Activated T-cell treated with anti-CD3 and anti-CD28 coated beads for 1 hour (primary cell): Measurements from ENCODE around the gene ACAP3.
A peak's percentile ranks its signal among the peaks of the same experiment; 100 is the strongest.
"Not testable (repeated sequence)": the region's sequence is repeated elsewhere in the genome, so short reads cannot be mapped to it uniquely, and the experiment has no call there.

Experiments used
- DNase-seq: peaks from one replicate; pipeline ENCODE4 v3.0.0-alpha.2; 2020; ENCODE audit warnings: low read depth

The ACAP3 gene

DNA sequence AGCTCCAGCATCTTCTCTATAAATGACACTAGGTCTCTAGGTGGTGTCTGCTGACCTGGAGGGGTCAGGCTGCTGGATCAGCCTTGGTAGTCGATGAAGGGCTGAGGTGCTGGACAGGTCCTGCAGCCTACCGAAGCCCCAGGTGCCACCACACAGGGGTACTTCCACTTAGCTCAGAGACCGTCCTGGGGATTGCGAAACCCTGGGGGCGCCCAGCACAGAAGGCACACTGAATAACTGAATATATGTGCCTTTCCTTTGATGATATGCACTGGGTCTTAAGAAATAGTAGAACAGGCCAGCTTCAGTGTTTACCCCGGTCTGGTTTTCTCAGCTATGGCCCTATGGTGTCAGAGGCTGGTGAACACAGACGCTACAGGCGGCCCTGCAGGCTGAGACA, 45.0 kb downstream of the ACAP3 start:
- DNase-seq, result no peak

DNA sequence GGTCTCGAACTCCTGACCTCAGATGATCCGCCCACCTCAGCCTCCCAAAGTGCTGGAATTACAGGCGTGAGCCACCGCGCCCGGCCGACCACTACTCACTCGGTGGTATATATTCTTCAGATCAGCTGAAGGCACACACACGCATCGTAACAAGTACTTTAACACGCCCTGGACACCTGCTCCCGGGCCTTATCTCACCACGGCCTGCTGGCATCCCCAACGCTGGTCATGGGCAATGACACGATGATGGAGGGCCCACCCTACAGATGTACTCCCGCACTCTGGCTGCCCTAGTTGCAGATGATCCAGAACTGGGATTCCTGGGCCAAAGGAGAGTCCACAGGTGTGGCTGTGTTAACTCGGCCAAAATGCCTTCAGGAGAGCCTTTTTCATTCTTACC, 45.7 kb downstream of the ACAP3 start:
- no peak for DNase-seq

DNA sequence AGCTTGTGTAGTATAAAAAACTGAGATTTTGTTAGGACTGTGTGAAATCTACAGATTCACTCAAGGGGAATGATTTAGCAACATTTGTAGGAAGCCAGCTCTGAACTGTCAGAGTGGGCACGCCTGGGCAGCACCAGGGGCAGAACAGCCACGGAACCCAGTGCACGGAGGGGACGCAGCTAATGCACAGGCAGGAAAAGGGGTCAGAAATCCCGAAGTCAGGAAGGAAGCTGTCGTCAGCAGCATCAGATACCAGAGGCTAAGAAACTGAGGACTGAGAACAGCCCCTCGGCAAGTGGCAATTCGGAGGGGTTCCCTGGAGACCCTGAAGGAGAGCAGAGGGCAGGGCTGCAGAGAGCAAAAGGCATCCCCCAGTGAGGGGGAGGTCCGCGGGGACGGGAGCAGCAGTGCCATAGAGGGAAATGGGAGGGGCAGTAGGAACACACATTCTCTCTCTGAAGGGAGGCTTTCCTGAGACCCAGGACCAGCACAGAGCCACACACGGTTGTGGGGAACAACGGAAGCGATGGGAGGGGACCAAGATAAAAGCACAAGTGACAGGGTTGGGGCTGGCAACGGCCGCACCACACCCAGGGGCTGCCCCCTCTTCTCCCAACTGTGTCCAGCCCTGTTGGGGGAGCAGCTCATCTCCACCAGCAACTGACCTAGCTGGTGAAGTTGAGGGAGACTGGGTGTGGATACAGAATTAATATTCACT, 46.7 kb downstream of the ACAP3 start:
- no peak for DNase-seq

DNA sequence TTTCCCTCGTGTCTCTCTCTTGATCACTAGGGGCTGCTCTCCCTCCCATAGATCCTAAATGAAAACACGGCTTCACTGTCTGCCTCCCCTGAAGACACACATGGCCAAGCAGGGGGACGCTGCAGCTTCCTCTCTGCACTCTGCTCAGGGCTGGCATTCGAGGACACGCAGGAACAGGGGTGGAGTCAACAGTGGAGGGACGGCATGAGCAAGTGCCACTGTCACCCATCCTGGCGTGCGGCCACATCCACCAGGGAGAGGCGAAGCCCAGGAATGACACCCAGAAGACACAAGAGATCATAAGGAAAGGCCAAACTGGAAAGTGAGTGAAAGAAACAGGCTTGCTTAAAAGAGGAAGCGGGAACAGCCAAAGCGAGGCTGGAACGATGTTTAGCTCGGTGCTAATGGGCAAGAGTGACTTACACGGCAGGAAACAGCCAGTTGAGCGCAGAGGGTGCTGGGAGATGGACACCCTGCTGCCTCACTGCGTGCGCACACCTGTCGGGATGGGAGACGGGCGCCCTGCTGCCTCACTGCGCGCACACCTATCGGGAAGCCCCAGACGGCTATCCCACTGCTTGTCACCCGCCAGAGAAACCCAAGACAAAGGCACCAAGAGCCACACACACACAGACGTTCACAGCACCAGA, 47.7 kb downstream of the ACAP3 start:
- no peak for DNase-seq

DNA sequence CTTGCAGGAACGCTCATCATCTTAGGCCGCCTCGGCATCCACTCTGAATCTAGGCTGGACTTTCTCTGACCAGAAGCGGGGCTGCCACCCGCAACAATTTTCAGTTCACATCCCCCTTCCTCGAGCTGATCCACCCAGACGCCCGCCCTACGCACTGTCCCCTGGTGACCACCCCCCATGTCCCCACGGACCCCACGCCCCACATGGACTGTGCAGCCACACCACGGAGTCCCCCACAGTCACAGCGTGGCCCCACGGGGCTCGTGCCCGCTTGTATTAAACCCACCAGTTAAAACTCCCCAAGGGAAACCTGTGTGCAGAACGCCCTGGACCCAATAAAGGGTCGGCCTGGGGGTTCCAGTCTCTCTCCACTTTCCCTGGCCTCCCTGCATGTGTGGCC, 48.2 kb downstream of the ACAP3 start:
- DNase-seq, result no peak

DNA sequence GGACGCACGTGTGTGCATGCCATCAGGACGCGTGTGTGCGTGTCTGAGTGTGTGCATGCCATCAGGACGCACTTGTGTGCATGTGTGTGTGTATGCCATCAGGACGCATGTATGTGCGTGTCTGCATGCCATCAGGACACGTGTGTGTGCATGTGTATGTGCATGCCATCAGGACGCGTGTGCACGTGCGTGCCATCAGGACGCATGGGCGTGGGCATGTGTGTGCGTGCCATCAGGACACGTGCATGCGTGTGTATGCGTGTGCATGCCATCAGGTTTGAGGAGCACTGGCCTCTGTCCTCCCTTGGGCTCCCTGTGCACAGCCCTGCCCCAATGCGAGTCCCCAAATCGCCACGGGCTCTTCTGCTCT, 48.6 kb downstream of the ACAP3 start:
- DNase-seq, result no peak

DNA sequence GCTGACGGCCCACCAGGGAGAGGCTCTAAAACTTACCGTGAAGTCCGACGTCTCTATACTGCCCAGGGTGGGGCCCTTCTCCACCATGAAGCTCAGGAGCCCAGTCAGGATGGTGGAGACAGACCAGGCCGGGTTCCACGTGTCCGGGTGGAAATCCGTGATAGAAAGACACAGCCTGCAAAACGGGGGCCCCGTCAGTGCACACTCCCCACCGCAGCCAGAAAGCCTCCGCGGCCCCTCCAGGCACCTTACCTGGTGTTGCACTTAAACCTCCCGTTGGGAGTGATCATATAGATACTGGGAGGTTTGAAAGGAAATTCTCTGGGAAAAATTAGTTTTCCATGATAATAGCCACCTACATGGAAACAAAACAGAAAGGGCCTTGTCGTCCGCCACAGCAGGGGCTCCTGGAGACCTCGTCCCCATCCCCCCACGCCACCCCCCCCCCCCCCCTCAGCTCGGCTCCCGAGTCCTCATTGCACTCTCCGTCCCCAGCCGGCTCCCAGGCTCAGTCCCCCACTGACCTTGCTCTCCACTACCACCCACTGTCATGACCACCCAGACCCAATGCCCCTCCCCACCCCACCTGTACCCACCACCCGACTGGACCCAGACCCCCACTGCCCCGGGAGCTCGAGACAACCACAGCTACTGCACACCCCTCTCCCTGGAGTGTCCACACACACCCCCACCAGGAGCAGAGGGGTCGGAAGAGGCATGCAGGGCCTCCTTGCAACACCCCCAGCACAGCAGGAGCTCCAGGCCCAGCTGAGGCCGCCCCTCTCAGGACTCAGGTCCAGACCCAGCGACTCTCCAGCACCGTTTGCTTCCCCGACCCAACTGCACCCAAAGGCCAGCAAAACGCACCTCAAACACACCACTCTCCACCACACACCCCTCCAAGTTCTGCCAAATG, 50.5 kb downstream of the ACAP3 start:
- no peak for DNase-seq

DNA sequence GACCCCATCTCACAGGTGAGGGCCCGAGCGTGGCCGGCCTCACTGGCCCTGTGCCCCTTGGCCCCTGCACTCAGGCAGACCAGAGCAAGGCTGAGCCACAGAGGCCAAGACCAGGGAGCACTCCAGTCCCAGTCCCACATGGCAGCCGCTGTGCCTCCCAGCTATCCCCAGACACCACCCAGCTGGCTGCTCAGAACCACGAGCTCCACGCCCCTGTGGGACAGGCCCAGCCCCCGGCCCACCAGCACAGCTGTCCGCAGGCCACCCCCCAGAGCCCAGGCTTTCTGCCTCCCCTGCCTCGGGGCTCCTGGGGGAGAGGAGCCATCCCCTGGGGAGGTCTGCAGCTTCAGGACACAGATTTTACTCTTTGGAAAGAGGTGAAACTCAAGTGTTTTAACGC, 52.1 kb downstream of the ACAP3 start:
- no peak for DNase-seq

DNA sequence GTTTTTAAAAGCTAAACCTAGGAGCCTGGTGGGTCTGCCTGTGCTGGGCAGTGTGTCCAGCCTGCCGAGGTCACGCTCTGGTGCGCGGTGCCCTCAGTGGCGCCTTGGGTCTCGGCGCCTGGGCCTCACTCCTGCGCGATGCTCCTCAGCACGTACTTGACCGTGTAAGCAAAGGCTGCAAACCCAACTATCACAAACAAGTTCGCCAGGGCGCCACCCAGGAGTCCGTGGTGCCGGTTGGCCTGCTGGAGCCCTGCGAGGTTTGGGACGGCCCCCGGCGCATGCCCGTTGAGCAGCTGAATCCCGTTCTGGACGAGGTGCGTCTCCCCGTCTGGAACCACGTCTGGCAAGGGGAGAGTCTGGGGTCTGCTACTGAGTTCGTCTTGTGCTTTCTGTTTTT, 52.7 kb downstream of the ACAP3 start:
- DNase-seq, result no peak

DNA sequence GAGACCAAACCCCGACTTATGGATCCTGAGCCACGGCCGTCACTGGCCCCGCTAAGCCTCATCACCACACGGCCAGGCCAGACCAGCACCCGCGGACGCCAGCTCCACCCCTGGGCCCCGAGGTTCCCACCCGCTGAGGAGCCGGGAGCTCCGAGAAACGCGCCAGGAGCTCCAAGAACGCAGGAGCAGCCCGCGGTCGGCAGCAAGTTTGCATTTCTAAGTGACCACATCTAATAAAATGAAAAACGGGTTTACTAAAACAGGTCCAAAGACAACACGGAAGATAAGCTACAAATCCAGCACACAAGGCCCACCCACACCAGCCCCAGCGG, 53.1 kb downstream of the ACAP3 start:
- no peak for DNase-seq

DNA sequence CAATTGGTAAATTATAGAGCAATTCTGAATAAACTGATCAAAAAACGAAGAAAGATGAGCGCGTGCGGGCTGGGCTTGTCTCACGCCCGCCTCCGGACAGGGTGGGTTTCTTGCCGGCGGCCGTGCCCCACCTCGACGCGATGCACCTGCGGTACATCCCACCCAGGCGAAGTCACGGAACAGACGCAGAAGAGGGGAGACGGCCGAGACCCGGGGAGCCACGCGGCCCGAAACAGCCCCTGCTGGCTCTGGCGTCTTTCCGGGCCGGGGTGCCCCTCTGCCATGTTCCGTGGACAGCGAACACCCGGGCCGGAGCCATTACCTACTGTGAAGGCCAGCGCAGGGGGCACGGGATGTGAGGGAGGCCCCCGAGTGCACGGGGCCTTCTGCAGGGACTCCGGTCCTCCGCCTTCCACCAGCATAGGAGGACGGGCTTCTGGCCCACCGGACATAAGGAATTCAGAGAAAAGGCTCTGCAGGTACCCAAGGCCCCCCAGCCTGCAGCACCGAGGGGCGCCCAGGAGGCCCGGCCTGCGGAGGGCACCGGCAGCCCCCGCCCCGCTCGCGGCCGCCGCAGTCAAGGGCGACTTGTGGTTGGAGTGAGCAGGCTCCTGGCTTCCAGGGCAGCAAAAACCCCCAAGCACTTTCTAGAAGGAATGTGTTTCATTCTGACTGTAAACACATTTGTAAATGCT, 53.6 kb downstream of the ACAP3 start:
- no peak for DNase-seq

DNA sequence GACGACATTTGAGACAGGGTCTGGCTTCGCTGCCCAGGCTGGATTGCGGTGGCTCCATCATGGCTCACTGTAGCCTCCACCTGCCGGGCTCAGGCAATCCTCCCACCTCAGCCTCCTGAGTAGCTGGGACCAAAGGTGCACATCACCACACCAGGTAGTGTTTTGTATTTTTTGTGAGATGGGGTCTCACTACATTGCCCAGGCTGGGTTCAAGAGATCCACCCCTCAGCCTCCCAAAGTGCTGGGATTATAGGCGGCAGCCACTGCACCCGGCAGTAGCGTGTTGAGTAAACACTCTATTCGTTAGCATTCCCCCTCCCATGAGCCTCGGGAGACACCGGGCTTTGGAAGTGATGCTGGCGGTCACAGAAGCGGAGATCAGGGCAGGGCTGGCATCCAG, 54.4 kb downstream of the ACAP3 start:
- no peak for DNase-seq

DNA sequence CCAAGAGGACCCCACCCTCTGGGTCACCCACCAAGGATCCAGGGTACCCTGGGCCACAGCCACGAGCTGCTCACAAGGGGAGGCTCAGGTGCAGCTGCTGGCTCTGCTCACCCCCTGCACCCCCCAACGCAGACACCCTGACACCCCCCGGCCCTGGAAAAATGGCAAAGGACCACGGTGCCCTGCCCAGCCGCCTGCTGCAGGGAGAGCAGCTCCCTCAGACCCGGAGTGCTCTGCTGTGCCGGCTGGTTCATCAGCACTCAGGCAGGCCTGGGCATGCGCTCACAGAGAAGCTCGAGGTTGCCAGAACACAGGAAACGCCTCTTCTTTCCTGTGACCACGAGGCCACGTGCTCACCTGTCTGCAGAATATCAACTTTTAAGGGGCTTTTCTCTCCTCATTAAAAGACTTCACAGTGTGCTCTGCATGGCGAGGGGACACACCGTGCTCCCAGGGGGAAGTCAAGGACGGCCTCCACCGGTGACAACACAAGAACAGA, 56.9 kb downstream of the ACAP3 start:
- peak; percentile 40 for DNase-seq

DNA sequence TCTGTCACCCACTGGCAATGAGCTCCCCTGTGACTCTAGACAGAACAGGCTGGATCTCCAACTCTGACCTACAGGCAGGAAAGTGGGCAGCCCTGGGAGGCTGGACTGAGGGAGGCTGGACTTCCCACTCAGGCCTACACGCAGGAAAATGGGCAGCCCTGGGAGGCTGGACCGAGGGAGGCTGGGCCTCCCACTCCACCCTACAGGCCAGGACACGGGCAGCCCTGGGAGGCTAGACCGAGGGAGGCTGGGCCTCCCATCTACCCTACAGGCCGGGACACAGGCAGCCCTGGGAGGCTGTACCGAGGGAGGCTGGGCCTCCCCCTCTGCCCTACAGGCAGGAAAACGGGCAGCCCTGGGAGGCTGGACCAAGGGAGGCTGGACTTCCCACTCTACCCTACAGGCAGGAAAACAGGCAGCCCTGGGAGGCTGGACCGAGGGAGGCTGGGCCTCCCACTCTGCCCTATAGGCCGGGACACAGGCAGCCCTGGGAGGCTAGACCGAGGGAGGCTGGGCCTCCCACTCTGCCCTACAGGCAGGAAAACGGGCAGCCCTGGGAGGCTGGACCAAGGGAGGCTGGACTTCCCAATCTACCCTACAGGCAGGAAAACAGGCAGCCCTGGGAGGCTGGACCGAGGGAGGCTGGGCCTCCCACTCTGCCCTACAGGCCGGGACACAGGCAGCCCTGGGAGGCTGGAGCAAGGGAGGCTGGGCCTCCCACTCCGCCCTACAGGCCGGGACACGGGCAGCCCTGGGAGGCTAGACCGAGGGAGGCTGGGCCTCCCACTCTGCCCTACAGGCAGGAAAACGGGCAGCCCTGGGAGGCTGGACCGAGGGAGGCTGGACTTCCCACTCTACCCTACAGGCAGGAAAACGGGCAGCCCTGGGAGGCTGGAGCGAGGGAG, 59.5 kb downstream of the ACAP3 start:
- DNase-seq, result not testable (repeated sequence)

DNA sequence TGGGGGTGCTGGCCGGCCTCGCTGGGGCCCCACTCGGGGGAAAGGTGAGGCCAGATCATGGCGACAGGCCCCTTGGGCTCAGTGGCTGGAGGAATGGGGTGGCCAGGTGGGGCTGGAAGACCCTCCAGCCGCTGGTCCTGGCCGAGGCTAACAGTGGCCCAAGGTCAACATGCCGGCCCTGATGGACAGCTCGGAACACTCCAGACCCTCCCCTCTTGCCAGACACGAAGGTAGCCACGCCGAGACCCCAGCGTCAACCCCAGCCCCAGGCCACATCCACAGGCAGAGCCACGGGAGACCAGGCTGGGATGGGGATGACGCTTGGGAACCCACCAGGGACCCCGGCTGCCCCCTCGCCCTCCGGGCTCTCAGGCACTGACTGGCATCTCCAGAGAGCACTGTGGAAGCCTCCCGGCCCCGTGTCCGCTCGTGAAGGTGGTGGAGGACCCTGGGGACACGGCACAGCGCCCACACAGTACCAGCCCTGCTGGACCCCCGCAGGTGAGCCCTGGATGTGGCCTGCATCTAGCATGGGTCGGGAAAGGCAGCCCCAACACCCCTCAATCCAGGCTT, 60.3 kb downstream of the ACAP3 start:
- DNase-seq, result no peak

DNA sequence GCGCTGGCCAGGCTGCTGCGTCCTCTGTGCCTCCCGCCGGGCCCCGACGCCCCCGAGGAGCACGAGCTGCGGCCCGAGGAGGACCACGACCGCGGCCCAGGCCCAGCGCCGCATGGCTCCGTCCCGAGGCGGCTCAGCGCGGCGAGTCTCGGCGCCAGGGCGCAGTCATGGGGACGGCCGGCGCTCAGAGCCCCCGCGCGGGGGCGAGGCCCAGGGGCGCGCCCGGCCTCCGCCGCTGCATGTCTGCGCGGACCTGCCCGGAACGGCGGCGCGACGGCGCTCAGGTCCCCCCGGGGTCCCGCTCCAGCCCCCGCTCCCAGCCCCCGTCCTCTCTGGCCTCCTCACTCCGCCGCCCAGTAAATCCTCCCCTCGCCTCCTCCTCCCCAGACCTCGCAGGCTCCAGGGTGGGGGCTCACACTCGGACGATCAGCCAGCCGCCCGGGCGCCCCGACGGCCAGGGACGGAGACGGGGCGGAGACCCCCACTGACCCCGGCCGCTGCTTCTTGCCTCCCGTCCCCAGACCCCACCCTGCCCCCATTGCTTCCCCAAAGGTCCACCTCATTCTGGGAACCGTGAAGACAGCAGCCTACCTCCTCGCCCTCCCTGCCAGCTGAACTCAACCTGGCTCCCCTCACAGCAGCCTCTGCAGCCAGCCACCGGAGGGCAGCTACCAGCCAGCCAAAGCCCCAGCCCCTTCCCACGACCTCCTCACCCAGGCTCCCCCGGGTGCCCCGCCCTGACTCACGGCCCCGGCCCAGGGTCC, 61.0 kb downstream of the ACAP3 start, which contains the start of gene C1QTNF12:
Gene C1QTNF12 (minus strand): TSS at position 146 of the 764 bp plus-strand sequence. CDS start 32 bp downstream, at position 114.
- no peak for DNase-seq

DNA sequence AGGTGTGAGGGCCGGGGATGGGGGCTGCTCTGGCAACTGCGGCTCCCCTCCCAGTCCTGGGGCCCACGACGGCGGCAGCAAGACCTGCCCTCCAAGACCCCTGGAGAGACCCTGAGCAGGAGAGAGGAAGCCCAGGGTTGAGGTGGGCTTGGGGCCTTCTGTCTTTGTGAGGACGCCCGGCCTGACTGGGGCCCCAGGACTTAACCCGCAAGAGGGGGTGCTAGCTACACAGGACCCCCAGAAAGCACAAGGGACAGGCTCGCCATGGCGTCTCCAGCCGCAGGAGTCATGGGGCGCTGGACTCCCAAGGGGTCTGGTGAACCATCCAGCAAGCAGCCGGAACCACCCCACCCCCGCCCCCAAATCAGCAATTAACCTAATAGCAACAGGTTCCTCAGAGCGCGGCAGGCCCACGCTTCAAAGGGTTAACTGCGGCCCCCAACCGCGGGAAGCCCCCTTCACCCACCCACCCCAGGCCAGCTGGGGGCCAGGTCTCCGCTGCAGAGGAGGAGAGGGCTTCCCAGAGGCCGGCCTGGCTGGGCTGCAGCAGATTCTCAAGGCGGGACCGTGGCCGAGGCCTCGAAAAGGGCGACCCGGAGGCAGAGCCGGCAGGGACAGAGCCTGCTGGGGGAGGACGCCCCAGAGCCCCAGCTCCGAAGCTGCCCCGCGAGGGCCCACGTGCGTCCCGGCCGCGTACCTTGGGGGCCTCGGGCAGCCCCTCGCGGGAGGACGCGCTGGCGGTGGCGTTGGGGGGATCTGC, 61.7 kb downstream of the ACAP3 start:
- DNase-seq, result no peak

DNA sequence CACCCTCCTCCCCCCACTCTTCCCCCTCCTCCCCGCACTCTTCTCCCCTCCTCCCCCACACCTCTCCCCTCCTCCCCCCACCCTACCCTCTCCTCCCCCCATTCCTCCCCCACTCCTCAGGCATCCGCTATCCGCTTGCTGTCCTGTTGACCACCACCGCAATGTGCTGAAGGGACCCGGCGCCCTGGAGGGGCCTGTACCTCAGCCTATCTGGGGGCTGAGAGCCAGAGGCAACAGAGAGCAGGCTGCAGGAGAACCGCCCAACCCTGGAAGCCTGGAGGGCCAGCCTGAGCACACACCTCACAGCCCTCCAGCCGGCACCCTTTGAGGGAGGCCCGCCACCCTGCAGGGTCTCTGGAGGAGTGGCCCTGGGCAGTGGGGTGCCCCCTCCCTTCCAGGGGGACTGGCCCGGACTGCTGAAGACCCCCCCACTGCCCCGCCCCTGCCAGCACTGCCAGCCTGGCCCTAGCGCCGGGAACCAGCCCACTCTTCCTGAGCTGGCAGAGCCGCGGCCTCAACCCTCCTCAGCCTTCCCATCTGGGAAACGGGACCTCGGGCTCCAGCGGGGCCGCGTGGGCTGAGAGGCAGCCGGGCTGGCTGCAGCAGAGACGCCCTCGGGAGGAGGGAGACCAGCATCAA, 62.4 kb downstream of the ACAP3 start:
- no peak for DNase-seq
